Spleen (tissue), 11 donors: ENCODE results near the gene GGCX. TPM values are rescaled to one million over a fixed set of nuclear protein-coding genes. Genes with fewer than 3 reads are reported as not detected.
A peak's percentile ranks its signal among the peaks of the same experiment; 100 is the strongest.

Experiments used
- DNase-seq: peaks from one replicate; pipeline ENCODE4 v3.0.0-alpha.2; 2020
- H3K27ac ChIP-seq, 8 donors: fragments of 200-600 bp; sonication (generic) in 7 of 8; 1 replicate in 4 of 8; 2 replicates in 4 of 8; pipeline versions ENCODE4 v1.5.0 to v1.8.0; 2016 to 2021; ENCODE audit warnings: inconsistent platforms in 4 of 8, mild to moderate bottlenecking in 4 of 8, moderate library complexity in 1 of 8
- H3K27me3 ChIP-seq, 7 donors: fragments of 200-600 bp; sonication (generic) in 6 of 7; replicated peaks in 1 of 7; 1 replicate in 4 of 7; 2 replicates in 3 of 7; pipeline versions ENCODE4 v1.5.0 to v1.8.0; 2016 to 2021; ENCODE audit warnings: inconsistent platforms in 3 of 7, mild to moderate bottlenecking in 1 of 7
- H3K36me3 ChIP-seq, 6 donors: fragments of 200-600 bp; sonication (generic) in 5 of 6; 1 replicate in 4 of 6; 2 replicates in 2 of 6; pipeline versions ENCODE4 v1.5.0 to v1.8.0; 2016 to 2021; ENCODE audit warnings: inconsistent platforms in 2 of 6
- H3K4me1 ChIP-seq, 6 donors: fragments of 200-600 bp; sonication (generic) in 5 of 6; 1 replicate in 3 of 6; 2 replicates in 3 of 6; pipeline versions ENCODE4 v1.5.0 to v1.8.0; 2016 to 2021; ENCODE audit warnings: inconsistent platforms in 3 of 6
- H3K4me3 ChIP-seq, 8 donors: fragments of 200-600 bp; sonication (generic) in 7 of 8; 1 replicate in 4 of 8; 2 replicates in 4 of 8; pipeline versions ENCODE4 v1.5.0 to v1.8.0; 2016 to 2021; ENCODE audit warnings: inconsistent platforms in 4 of 8, mild to moderate bottlenecking in 4 of 8, moderate library complexity in 2 of 8
- H3K9me3 ChIP-seq, 8 donors: fragments of 200-600 bp; sonication (generic) in 7 of 8; 1 replicate in 4 of 8; 2 replicates in 4 of 8; pipeline versions ENCODE4 v1.5.0 to v1.8.0; 2016 to 2021; ENCODE audit warnings: inconsistent platforms in 4 of 8
- POLR2A ChIP-seq, 3 donors: fragments of 450-650 bp; IDR thresholded peaks; one replicate each; pipeline ENCODE4 v1.5.1; 2017; ENCODE audit warnings: antibody characterized with exemption in 3 of 3, mild to moderate bottlenecking in 1 of 3
- POLR2AphosphoS5 ChIP-seq, 3 donors: sonication (generic); formaldehyde crosslinking; IDR thresholded peaks; one replicate each; pipeline ENCODE4 v1.5.1; 2017; ENCODE audit warnings: antibody characterized with exemption in 3 of 3
- WGBS, 5 donors: extraction: QIAGEN DNeasy Blood & Tissue Kit in 3 of 5; methylation state at CpG; one replicate each; pipeline versions ENCODE4 v1.1.5 to v1.1.7; 2013 to 2018; 5-methylcytosine and 5-hydroxymethylcytosine counted together
- intact Hi-C: fragments of 100-400 bp; cut with DNase I; formaldehyde crosslinking; loops from one replicate; pipeline ENCODE4 v1.15.0; 2023; ENCODE audit warnings: low total_unique reads
- polyA plus RNA-seq, 3 donors: library from polyadenylated mRNA; stranded (reverse); fragments of 200-250 nt; gene quantifications; one replicate each; pipeline ENCODE4 v1.2.1, GENCODE V29; 2013
- total RNA-seq, 7 donors: library from RNA; depleted of rRNA in 3 of 7; stranded (reverse); fragments of >200 nt in 3 of 7; fragmentation: NEBNext Ultra II Directional in 4 of 7; extraction: Animal tissue kit (Norgen Biotek cat#: 25700) in 4 of 7; gene quantifications; one replicate each; pipeline versions ENCODE4 v1.1.0 to v1.2.1, GENCODE V29; 2016 to 2021
- TF ChIP-seq, protein P1 (sequence below), 11 experiments: fragments of 200-600 bp in 7 of 11; fragments of 450-650 bp in 4 of 11; sonication (generic) in 4 of 11; IDR thresholded peaks in 8 of 11; conservative IDR thresholded peaks in 3 of 11; 1 replicate in 7 of 11; 2 replicates in 4 of 11; pipeline versions ENCODE4 v1.4.0 to v1.8.0; 2016 to 2021; ENCODE audit warnings: antibody characterized with exemption in 11 of 11, inconsistent platforms in 4 of 11, mild to moderate bottlenecking in 1 of 11
- donor health status: healthy with polysubstance abuse.
- donor health status: DM: no; HTN: no; CAD: no; lungs with moderate emphysema.
- donor health status: DM: no; HTN: no; CAD: no.
- donor health status: Bipolar disorder and iron deficiency.
- donor health status: healthy.
- donor health status: DM: no; HTN: no; CAD: no.
- donor health status: DM: yes; HTN: yes; CAD: no.

The GGCX gene
- total and polyA plus RNA-seq, 10 donors: 11.0 to 42.1 (median 29.5) TPM

GRCh38 chr2:85551698-85552678 is 9.3 kb downstream of the GGCX start:
- Histone ChIP-seq H3K4me3 (no peak overlapping the region), H3K27me3 (no peaks in the 10 kb centered on the region), H3K27ac (peak overlapping the region in 4 of 8 donors; percentile 37 to 71 (median 70)), H3K36me3 (peaks cover 0 to 100% (median 60%) of the 10 kb centered on the region in 6 donors), H3K9me3 (no peaks in the 10 kb centered on the region), H3K4me1 (peaks cover 2 to 30% (median 16%) of the 10 kb centered on the region in 6 donors)
- intact Hi-C loops: loop anchor here (2.0 kb wide), 1 partner anchor 131 kb away; no protein-coding TSS in a partner anchor
- TF ChIP-seq, protein P1, sequence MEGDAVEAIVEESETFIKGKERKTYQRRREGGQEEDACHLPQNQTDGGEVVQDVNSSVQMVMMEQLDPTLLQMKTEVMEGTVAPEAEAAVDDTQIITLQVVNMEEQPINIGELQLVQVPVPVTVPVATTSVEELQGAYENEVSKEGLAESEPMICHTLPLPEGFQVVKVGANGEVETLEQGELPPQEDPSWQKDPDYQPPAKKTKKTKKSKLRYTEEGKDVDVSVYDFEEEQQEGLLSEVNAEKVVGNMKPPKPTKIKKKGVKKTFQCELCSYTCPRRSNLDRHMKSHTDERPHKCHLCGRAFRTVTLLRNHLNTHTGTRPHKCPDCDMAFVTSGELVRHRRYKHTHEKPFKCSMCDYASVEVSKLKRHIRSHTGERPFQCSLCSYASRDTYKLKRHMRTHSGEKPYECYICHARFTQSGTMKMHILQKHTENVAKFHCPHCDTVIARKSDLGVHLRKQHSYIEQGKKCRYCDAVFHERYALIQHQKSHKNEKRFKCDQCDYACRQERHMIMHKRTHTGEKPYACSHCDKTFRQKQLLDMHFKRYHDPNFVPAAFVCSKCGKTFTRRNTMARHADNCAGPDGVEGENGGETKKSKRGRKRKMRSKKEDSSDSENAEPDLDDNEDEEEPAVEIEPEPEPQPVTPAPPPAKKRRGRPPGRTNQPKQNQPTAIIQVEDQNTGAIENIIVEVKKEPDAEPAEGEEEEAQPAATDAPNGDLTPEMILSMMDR (IDR thresholded peaks at IDR 0.05 in 8 of 11, conservative IDR thresholded peaks at IDR 0.05 in 3 of 11): peak; percentile 94 to 98 (median 97)
- TF ChIP-seq POLR2A (IDR thresholded peaks at IDR 0.05) (no peak), POLR2AphosphoS5 (IDR thresholded peaks at IDR 0.05) (peak in 1 of 3 donors; percentile 67)
- peak; percentile 91 for DNase-seq
- 72 to 83% (median 75%) methylated on average over 9 of the region's 9 CpGs for WGBS, 5 donors

DNA sequence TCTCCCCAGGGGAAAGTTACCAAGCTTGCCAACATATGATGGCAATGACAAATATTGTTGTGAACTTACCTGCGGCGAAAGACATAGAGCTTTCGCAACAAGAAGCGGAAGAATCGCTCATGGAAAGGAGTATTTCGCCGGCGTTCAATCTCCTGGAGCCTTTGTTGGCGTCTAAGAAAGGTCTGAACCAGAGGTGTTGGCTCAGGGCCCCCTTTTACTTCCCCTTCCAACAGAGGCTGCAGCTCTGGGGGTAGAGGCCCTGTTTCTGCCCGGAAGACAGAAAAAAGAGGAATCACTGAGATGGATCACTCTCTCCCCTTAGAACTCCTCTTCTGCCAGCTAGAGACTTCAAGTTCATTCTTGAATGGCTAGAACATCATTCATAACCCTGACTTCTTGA is 10.8 kb downstream of the GGCX start:
- Histone ChIP-seq H3K27me3 (no peaks in the 10 kb centered on the region), H3K9me3 (no peaks in the 10 kb centered on the region), H3K36me3 (peaks cover 0 to 100% (median 67%) of the 10 kb centered on the region in 6 donors), H3K4me1 (peaks cover 2 to 30% (median 16%) of the 10 kb centered on the region in 6 donors), H3K27ac (peak overlapping the region in 5 of 8 donors; percentile 45 to 71 (median 68)), H3K4me3 (no peak overlapping the region)
- WGBS, 5 donors: 46 to 69% (median 58%) methylated on average over 10 of the region's 10 CpGs
- TF ChIP-seq, protein P1 (IDR thresholded peaks at IDR 0.05 in 8 of 11, conservative IDR thresholded peaks at IDR 0.05 in 3 of 11): no peak
- TF ChIP-seq POLR2AphosphoS5 (IDR thresholded peaks at IDR 0.05) (no peak), POLR2A (IDR thresholded peaks at IDR 0.05) (no peak)
- DNase-seq: no peak
- intact Hi-C loops: loop anchor here (2.0 kb wide), 1 partner anchor 130 kb away; no protein-coding TSS in a partner anchor

DNA sequence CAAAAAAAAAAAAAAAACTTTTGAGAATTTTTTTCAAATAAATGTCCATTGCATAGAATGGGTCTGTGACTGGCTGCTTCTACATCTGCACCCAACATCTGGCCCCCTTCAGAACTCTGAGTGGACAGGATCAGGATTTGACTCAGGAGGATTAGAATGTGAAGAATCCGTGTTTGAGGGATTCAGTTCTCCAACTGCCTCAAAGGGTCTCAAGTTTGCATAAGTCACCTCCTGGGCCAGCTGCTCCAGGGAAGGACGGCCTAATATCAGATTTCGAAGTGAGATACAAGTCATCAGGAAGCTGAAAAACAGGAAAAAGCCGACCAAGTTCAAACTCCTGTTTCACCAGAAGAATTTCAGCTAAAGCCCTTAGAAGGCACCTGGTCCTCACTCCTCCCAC is 11.5 kb downstream of the GGCX start:
- H3K27me3 ChIP-seq: no peaks in the 10 kb centered on the region
- intact Hi-C loops: loop anchor here (2.0 kb wide), 1 partner anchor 129 kb away; no protein-coding TSS in a partner anchor
- H3K9me3 ChIP-seq: no peaks in the 10 kb centered on the region
- no peak for DNase-seq
- TF ChIP-seq POLR2A (IDR thresholded peaks at IDR 0.05) (no peak), POLR2AphosphoS5 (IDR thresholded peaks at IDR 0.05) (no peak)
- TF ChIP-seq, protein P1 (IDR thresholded peaks at IDR 0.05 in 8 of 11, conservative IDR thresholded peaks at IDR 0.05 in 3 of 11): no peak
- H3K36me3 ChIP-seq: peaks cover 0 to 100% (median 67%) of the 10 kb centered on the region in 6 donors
- H3K27ac ChIP-seq: peak overlapping the region in 4 of 8 donors; percentile 45 to 71 (median 70)
- no peak overlapping the region for H3K4me3 ChIP-seq
- peaks cover 2 to 30% (median 16%) of the 10 kb centered on the region in 6 donors for H3K4me1 ChIP-seq
- WGBS, 5 donors: 35 to 53% (median 52%) methylated on average over 4 of the region's 4 CpGs

DNA sequence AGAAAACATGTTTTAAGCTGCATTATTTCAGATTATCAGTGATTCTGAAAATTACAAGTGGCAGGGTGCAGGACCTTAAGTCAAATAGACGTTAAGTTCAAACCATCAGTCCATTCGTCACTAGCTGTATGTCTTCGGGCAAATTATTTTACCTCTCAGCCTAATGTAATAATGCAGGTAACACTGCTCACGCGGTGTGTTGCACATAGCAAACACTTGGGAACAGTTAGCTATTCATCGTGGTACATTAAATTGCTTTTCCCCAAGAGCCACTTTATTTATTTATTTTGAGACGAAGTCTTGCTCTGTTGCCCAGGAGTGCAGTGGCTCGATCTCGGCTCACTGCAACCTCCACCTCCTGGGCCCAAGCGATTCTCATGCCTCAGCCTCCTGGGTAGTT is 12.2 kb downstream of the GGCX start:
- no peak overlapping the region for H3K27ac ChIP-seq
- intact Hi-C loops: no loop called here
- DNase-seq: no peak
- WGBS, 5 donors: 93 to 96% (median 95%) methylated on average over 10 of the region's 10 CpGs
- H3K27me3 ChIP-seq: no peaks in the 10 kb centered on the region
- H3K4me1 ChIP-seq: peaks cover 2 to 30% (median 16%) of the 10 kb centered on the region in 6 donors
- H3K4me3 ChIP-seq: no peak overlapping the region
- H3K36me3 ChIP-seq: peaks cover 0 to 100% (median 67%) of the 10 kb centered on the region in 6 donors
- H3K9me3 ChIP-seq: no peaks in the 10 kb centered on the region
- TF ChIP-seq POLR2AphosphoS5 (IDR thresholded peaks at IDR 0.05) (no peak), POLR2A (IDR thresholded peaks at IDR 0.05) (no peak)
- TF ChIP-seq, protein P1 (IDR thresholded peaks at IDR 0.05 in 8 of 11, conservative IDR thresholded peaks at IDR 0.05 in 3 of 11): no peak
